Keratinocyte (primary cell): ENCODE data around the gene CCDC102B.

Source experiments
- CTCF ChIP-seq, 3 experiments: IDR thresholded peaks in 1 of 3; conservative IDR thresholded peaks in 1 of 3; optimal IDR thresholded peaks in 1 of 3; 2 replicates in 2 of 3; 3 replicates in 1 of 3; pipeline versions ENCODE3 to v1.5.1; 2011; ENCODE audit warnings: low read length in 3 of 3, mild to moderate bottlenecking in 3 of 3, moderate library complexity in 2 of 3, control low read depth in 1 of 3, inconsistent platforms in 1 of 3; ENCODE audit not compliant: insufficient read depth in 2 of 3; ENCODE audit errors: extremely low read depth in 1 of 3
- EZH2 ChIP-seq: IDR thresholded peaks from one replicate; pipeline ENCODE4 v1.6.1; 2012; ENCODE audit warnings: inconsistent platforms, mild to moderate bottlenecking, low read length, moderate library complexity

- TF ChIP-seq CTCF (optimal IDR thresholded peaks at IDR 0.05 in 1 of 3, IDR thresholded peaks at IDR 0.05 in 1 of 3, conservative IDR thresholded peaks at IDR 0.05 in 1 of 3; ENCODE audit: extremely low read depth in 1 of 3, insufficient read depth in 2 of 3, low read length in 3 of 3) (no peak), EZH2 (no peak)
Observed at GRCh38 chr18:69035756-69036155, 237.9 kb downstream of the CCDC102B start.
